NK-92 treated with Interleukin-12 subunit alpha and Interleukin-12 subunit beta, amount 100 ng/mL, for 24 hours (cell line): ENCODE measurements around the gene PRPF18.

Experiments used
- DNase-seq: peaks from one replicate; lab custom pipeline; 2025; lab: John Stamatoyannopoulos, UW

The PRPF18 gene

GRCh38 chr10:13642293-13642692, 55.5 kb downstream of the PRPF18 start:
- DNase-seq: no peak

- DNase-seq: no peak
These were observed 56.3 kb downstream of the PRPF18 start for GRCh38 chr10:13643016-13643415.

- DNase-seq: no peak
These were observed 58.1 kb downstream of the PRPF18 start for GRCh38 chr10:13644866-13645265.

- DNase-seq: no peak
These were observed 61.7 kb downstream of the PRPF18 start for GRCh38 chr10:13648425-13648824.

GRCh38 chr10:13649844-13650520, 63.2 kb downstream of the PRPF18 start:
- no peak for DNase-seq

- DNase-seq: no peak
These were observed 64.2 kb downstream of the PRPF18 start for GRCh38 chr10:13650961-13651360.

- no peak for DNase-seq
These were observed 65.4 kb downstream of the PRPF18 start for GRCh38 chr10:13651969-13652720.

- DNase-seq: no peak
These were observed 66.1 kb downstream of the PRPF18 start for GRCh38 chr10:13652860-13653259.

GRCh38 chr10:13654118-13654830, 67.5 kb downstream of the PRPF18 start:
- DNase-seq: no peak

- no peak for DNase-seq
These were observed 68.1 kb downstream of the PRPF18 start for GRCh38 chr10:13654846-13655245.

- no peak for DNase-seq
These were observed 69.8 kb downstream of the PRPF18 start for GRCh38 chr10:13656337-13657100.

- no peak for DNase-seq
These were observed 70.4 kb downstream of the PRPF18 start for GRCh38 chr10:13657101-13657680.

GRCh38 chr10:13658264-13658663, 71.5 kb downstream of the PRPF18 start:
- DNase-seq: no peak

GRCh38 chr10:13658871-13659685, 72.3 kb downstream of the PRPF18 start:
- no peak for DNase-seq

- no peak for DNase-seq
These were observed 73.3 kb downstream of the PRPF18 start for GRCh38 chr10:13659887-13660550.

GRCh38 chr10:13660551-13660920, 73.8 kb downstream of the PRPF18 start:
- no peak for DNase-seq

GRCh38 chr10:13661256-13661655, 74.5 kb downstream of the PRPF18 start:
- DNase-seq: no peak

- DNase-seq: no peak
These were observed 78.9 kb downstream of the PRPF18 start for GRCh38 chr10:13665516-13666262.

- DNase-seq: no peak
These were observed 81.4 kb downstream of the PRPF18 start for GRCh38 chr10:13668126-13668525.
